Renal pelvis (tissue), 12 donors: ENCODE data around the gene GATAD2B. TPM values are rescaled to one million over a fixed set of nuclear protein-coding genes. Genes with fewer than 3 reads are reported as not detected.

ENCODE experiments used
- DNase-seq: peaks from one replicate; pipeline ENCODE4 v3.0.0-alpha.2; 2013
- long read RNA-seq, 16 experiments: transcript quantifications; one replicate each; lab custom pipeline, GENCODE V29; 2026
- polyA plus RNA-seq, 3 donors: library from polyadenylated mRNA; unstranded; fragments of 120-200 nt; gene quantifications; one replicate each; pipeline ENCODE4 v1.2.1, GENCODE V29; 2013; ENCODE audit not compliant: insufficient read length in 3 of 3

The GATAD2B gene
- 10 to 100 TPM; 25.5 to 38.5 (median 34.4) TPM for polyA plus RNA-seq
- long read RNA-seq, donor 1, full-length matches to known transcripts: 2 of 2 reads
- long read RNA-seq, donor 1, partial matches to known transcripts: 0 of 2 reads
- long read RNA-seq, donor 1, other reads (novel, unspliced or antisense): 0 of 2 reads
- long read RNA-seq, donor 2, full-length matches to known transcripts: 1 of 1 reads
- long read RNA-seq, donor 2, partial matches to known transcripts: 0 of 1 reads
- long read RNA-seq, donor 2, other reads (novel, unspliced or antisense): 0 of 1 reads
- long read RNA-seq, donor 3, full-length matches to known transcripts: 5 of 10 reads
- long read RNA-seq, donor 3, partial matches to known transcripts: 5 of 10 reads
- long read RNA-seq, donor 3, other reads (novel, unspliced or antisense): 0 of 10 reads
- long read RNA-seq, donor 4, full-length matches to known transcripts: 2 of 2 reads
- long read RNA-seq, donor 4, partial matches to known transcripts: 0 of 2 reads
- long read RNA-seq, donor 4, other reads (novel, unspliced or antisense): 0 of 2 reads
- long read RNA-seq, donor 5: 0 reads
- long read RNA-seq, donor 6, full-length matches to known transcripts: 2 of 2 reads
- long read RNA-seq, donor 6, partial matches to known transcripts: 0 of 2 reads
- long read RNA-seq, donor 6, other reads (novel, unspliced or antisense): 0 of 2 reads
- long read RNA-seq, donor 7, full-length matches to known transcripts: 3 of 671 reads
- long read RNA-seq, donor 7, partial matches to known transcripts: 570 of 671 reads
- long read RNA-seq, donor 7, other reads (novel, unspliced or antisense): 98 of 671 reads
- long read RNA-seq, donor 8, full-length matches to known transcripts: 2 of 2 reads
- long read RNA-seq, donor 8, partial matches to known transcripts: 0 of 2 reads
- long read RNA-seq, donor 8, other reads (novel, unspliced or antisense): 0 of 2 reads
- long read RNA-seq, donor 9, full-length matches to known transcripts: 2 of 7 reads
- long read RNA-seq, donor 9, partial matches to known transcripts: 5 of 7 reads
- long read RNA-seq, donor 9, other reads (novel, unspliced or antisense): 0 of 7 reads
- long read RNA-seq, donor 10, full-length matches to known transcripts: 1 of 1 reads
- long read RNA-seq, donor 10, partial matches to known transcripts: 0 of 1 reads
- long read RNA-seq, donor 10, other reads (novel, unspliced or antisense): 0 of 1 reads
- long read RNA-seq, donor 11, full-length matches to known transcripts: 1 of 6 reads
- long read RNA-seq, donor 11, partial matches to known transcripts: 5 of 6 reads
- long read RNA-seq, donor 11, other reads (novel, unspliced or antisense): 0 of 6 reads
- long read RNA-seq, donor 12, full-length matches to known transcripts: 3 of 3 reads
- long read RNA-seq, donor 12, partial matches to known transcripts: 0 of 3 reads
- long read RNA-seq, donor 12, other reads (novel, unspliced or antisense): 0 of 3 reads
- long read RNA-seq, donor 13, partial matches to known transcripts: 5 of 5 reads
- long read RNA-seq, donor 13, other reads (novel, unspliced or antisense): 0 of 5 reads
- long read RNA-seq, donor 14: 0 reads
- long read RNA-seq, donor 15, full-length matches to known transcripts: 1 of 7 reads
- long read RNA-seq, donor 15, partial matches to known transcripts: 6 of 7 reads
- long read RNA-seq, donor 15, other reads (novel, unspliced or antisense): 0 of 7 reads
- long read RNA-seq, donor 16: 0 reads

GRCh38 chr1:153922972-153923925 is at the start of gene GATAD2B:
Gene GATAD2B, minus strand, starts transcription at chr1:153922972. Its CDS starts 94,625 bp downstream, at chr1:153828347.
- peak; percentile 100 for DNase-seq

DNA sequence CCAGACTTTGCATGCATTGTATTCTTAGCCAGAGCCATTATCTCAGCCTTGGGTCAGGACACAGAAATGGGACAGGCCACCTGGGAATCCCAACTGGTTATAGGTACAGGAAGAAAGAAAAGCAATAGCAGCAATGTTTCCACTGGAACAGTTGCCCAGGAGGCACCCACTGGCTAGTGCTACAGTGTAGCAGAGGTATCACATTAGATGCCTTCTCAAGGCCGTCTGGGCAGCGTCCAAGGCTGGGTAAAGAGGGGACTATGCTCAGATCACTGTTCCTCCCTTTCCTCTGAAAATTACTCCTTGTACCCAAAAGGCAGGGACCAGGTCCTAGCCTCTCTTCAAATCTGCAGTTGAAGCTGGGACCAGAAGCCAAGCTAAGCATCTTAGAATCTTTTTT is 47.6 kb upstream of the GATAD2B start:
- no peak for DNase-seq

- no peak for DNase-seq
Measured at GRCh38 chr1:153968972-153969371, 46.2 kb upstream of the GATAD2B start.

GRCh38 chr1:153968408-153968807 is 45.6 kb upstream of the GATAD2B start:
- DNase-seq: no peak

GRCh38 chr1:153968000-153968363 is 45.2 kb upstream of the GATAD2B start:
- no peak for DNase-seq

GRCh38 chr1:153967107-153967999 is 44.6 kb upstream of the GATAD2B start, which contains the start of gene CREB3L4:
Gene CREB3L4, plus strand, starts transcription at chr1:153967902. Its CDS starts 624 bp downstream, at chr1:153968526.
- DNase-seq: peak; percentile 98

DNA sequence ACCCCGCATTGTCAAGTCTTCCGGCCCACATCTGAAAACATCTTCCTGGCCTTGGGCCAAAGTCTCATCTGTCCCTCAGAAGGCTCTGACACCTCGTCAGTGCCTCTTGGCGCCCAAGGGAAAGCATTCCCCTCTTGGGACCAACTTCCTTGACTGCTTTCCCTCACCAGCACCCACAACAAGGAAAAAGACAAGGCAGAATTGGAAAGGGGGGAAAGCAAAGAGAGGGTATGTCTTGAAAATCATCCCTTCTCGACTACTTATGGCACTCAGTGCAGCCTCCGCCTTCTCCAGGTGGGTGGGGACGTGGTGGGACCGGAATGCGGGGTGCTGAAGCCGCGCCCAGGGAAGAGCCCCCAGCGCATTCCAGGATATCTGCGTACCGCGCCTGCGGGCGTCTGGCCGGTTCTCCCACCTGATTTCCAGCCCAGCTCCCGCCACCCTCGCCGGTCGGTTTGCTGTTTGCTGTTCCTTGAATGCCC is 41.1 kb upstream of the GATAD2B start:
- DNase-seq: no peak

DNA sequence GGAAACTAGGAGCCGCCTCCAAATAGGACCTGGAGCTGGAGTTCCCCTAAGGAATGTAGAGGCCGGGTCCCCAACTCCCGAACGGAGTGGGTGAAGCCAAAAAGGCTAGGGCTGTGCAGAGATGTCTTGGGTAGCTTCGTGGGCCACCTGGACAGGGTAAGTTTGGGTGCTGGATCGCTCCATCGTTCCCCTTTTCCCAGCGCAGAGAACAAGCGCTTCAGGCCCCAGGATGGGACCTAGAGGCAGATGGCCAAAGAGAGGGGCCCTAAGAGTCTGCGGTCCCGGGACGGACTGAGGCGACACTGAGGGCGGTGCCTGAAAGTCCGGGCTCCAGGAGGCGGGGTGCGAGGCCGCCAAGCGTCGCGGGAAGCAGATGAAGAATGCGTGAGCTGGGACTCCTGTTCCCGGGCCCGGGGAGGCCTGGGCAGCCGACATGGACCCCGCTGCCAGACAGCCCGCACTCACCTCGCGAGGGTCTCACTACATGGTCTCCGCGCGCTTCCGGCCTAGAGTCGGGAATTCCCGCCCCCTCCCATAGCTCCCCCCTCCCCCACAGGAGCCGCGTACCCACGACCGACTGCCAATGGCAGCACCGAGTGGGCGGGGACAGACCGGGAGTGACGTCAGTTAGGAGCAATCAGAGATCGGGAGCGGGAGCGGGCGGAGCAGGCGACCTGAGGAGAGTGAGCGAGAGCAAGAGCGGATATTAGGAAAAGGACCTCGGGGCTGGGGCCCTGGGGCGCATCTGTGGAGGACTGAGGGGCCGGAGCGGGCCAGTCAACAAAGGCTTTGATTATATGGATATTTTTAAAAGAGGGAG is 40.5 kb upstream of the GATAD2B start, which contains the start of gene SLC39A1:
Gene SLC39A1 (minus strand): TSS at position 508 of the 820 bp plus-strand sequence. CDS start 822 bp downstream, outside the sequence.
- DNase-seq: peak; percentile 98

DNA sequence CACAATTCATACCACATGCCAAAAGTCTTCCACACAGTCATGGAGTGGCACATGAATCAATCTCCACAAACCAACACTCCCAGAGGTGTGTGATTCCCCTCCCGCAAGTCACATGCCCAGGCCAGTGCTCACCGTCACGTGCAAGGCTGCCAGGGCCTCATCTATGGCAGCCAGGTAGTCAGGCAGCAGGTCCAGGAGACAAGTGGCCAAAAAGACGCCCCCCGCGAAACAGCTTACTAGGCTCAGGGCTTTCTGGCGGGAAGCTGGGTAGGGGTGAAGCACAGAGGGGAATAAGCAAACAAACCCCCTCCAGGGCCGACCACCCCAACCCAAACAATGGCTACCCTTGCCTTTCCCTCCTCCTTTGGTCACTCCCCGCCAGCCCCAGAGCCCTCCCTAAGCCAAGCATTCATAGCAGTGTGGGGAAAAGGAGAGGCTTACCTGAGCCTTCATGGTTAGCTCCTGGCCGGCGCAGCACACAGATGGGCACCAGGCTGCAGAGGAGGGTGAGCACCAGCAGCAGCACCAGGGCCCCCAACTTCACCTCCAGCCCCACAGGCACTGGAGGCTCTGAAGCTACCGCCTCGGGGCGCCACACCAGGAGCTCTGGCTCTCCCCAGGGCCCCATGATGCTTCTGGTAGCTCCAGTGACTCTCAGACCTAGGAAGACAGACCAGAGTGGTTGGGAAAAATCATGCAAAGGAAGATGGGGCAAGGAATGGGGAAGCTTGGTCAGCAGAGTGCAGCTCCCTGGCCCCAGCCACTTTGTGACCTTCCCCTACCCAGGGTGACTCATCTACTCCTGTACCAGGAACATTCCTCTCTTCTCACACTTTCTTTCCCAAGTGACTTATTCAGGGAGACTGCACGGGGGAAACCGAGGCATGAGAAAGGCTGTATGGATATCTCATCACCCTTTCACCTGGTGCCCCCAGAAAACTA is 39.6 kb upstream of the GATAD2B start:
- DNase-seq: no peak

DNA sequence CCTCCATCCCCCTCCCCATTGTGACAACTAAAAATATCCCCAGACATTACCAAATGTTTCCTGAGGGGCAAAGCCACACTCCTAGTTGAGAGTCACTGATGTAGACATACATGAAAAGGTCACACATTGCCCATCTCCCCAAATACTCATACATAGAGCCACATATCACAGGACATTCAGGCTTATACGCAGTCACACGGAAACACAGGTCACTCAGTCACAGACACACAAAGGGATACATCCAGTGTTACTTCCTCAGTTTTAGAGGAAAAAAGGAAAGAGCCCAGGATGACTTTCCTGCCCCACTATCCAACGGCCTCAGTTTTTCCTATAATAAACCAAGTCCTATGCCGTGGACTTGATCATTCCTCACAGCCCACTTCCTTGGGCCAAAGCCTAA is 38.6 kb upstream of the GATAD2B start:
- no peak for DNase-seq

DNA sequence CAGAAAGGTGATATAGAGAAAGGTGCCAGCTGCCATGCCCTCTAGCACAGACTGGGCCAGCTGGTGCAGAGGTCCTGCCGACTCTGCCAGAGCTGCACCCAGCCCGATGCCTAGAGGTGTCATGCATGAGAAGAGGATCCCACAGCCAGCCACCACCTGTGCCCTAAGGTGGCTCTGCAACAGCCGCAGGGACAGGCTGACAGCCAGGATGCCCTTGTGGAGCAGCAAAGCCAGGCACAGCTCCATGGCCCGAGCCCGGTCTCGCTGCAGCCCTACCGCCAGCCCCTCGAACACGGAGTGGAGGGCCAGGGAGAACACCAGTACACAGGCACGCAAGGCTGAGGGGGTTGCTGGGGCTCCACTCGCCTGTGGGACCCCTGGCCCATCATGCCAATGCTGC is 37.4 kb upstream of the GATAD2B start:
- DNase-seq: no peak

- no peak for DNase-seq
Measured at GRCh38 chr1:153959454-153959853, 36.7 kb upstream of the GATAD2B start.

- DNase-seq: no peak
Measured at GRCh38 chr1:153958961-153959260, 36.1 kb upstream of the GATAD2B start.

DNA sequence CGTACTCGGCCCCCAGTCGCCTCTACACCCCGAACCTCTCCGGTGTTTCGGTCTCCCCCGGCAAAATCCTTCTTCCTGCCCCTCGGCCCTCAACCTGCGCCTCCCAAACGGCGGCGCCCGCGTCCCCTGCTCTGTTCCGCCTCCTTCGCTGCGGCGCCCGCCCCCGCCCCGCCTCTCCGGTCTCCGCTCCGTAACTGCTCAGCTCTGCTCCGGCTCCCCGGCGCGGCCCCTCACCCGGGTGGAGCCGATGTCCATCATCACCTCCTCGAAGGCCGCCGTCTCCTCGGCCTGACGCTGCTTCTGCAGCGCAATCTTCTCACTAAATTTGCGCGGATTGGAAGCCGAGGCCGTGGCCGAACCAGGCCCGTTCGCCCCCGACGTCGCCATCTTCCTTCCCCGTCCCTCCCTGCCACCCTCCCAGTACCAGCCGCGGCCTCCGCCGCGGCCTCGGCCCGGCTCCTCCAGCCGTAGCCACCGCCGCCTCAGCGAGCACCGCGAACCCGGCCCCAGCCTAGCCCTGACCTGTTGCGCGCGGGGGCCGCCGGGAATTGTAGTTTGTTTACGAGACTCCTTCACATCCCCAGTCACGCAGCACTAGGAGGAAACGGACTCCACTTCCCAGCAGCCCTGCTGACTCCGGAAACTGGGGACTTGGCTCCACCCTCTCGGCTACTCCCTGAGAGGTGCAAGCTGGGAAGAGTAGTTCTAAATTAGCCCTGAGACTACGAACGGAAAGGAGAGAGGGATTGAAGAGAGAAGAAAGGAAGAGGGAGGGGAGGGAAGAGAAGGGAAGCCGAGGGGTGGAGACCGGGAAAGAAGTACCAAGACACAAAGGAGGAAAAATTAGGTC is 35.6 kb upstream of the GATAD2B start, which contains the start of gene CRTC2:
Gene CRTC2 (minus strand): TSS at position 502 of the 850 bp plus-strand sequence. CDS start 115 bp downstream, at position 387.
- peak; percentile 99 for DNase-seq

GRCh38 chr1:153957744-153958110 is 35.0 kb upstream of the GATAD2B start:
- no peak for DNase-seq
